DOHH2 (cell line): ENCODE results near the gene CFAP210.

Experiments used
- CTCF ChIP-seq: fragments of 200-600 bp; sonication (generic); IDR thresholded peaks from one replicate; pipeline ENCODE4 v1.5.1; 2014; ENCODE audit warnings: antibody characterized with exemption, mild to moderate bottlenecking, low read depth, low read length; ENCODE audit not compliant: poor library complexity, severe bottlenecking
- EZH2phosphoT487 ChIP-seq: fragments of 200-600 bp; sonication (generic); IDR thresholded peaks from 2 replicates; pipeline ENCODE4 v1.6.1; 2017; ENCODE audit warnings: borderline replicate concordance, mild to moderate bottlenecking, antibody characterized with exemption, low read length, moderate library complexity, mixed read lengths

GRCh38 chr2:169702996-169703395, 8.8 kb upstream of the CFAP210 start:
- TF ChIP-seq CTCF (no peak), EZH2phosphoT487 (no peak)
